ENCODE results near the gene GTPBP3.
"Not testable (repeated sequence)": the region's sequence is repeated elsewhere in the genome, so short reads cannot be mapped to it uniquely, and the experiment has no call there.

GTPBP3 gene

GRCh38 chr19:17341845-17342244, 4.5 kb downstream of the GTPBP3 start:
- no peak for FAIRE-seq

DNA sequence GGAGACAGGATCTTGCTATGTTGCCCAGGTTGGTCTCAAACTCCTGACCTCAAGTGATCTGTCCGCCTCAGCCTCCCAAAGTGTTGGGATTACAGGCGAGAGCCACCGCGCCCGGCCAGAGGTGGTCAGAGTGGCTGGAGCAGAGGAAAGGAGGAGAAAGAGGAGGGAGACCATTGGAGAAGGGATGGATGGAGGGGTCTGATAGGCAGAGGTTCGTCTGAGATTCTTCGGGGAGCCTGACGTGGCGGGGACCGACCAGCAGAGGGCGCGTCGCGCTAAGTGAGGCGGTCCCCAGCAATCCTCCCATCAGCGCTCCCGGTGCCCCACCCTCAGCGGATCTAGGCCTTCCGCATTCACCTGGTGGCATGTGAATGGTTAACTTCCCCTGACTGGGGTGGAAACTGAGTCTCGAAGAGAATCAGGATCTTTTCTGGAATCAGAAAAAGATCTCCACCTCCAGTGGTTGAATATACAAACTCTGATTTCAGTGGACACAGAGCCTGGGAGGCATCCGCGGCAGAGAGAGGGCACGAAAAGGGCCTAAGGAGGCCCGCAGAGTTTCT, 8.8 kb downstream of the GTPBP3 start:
- no peak for FAIRE-seq

DNA sequence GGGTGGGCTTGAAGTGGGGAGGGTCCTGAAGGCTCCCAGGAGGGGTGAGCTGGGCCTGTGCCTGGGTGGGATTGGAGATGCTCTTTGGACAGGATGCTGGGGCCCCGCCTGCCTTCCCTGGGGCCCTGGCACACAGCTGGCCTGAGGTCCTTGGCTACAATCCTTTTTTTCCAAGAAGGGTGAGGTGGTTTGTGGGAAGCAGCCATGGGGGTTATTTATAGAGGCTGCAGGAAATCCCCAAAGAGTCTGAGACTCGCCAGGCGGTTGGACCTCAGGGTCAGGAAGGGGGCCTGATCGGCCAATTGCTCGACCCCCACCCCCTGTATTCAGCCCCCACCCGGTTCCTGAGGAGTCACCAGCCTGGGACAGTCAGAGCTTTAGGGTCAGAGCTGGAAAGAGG, 10.0 kb downstream of the GTPBP3 start:
- no peak for FAIRE-seq

DNA sequence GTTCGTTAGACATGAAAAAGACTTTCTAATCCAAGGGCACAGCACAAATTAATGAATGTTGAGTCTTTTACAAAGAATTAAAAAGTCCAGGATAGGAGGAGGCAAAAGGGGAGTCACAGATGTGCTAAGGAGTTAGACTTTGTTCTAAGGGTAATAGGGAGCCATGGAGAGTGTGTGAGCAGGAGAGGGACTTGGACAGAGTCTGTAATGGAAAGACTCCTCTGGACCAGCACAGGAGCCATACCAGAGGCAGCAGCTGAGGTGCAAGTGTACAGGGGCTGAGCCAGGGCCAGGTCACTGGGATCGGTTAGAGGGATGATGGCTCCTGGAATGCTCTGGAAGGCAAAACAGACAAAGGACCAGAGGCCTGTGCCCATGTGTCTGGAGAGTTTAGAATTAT, 10.5 kb downstream of the GTPBP3 start:
- FAIRE-seq, result no peak

- FAIRE-seq, result no peak
These were observed 11.3 kb downstream of the GTPBP3 start for GRCh38 chr19:17348700-17349099.

GRCh38 chr19:17351815-17352435, 14.6 kb downstream of the GTPBP3 start:
- FAIRE-seq, result no peak

DNA sequence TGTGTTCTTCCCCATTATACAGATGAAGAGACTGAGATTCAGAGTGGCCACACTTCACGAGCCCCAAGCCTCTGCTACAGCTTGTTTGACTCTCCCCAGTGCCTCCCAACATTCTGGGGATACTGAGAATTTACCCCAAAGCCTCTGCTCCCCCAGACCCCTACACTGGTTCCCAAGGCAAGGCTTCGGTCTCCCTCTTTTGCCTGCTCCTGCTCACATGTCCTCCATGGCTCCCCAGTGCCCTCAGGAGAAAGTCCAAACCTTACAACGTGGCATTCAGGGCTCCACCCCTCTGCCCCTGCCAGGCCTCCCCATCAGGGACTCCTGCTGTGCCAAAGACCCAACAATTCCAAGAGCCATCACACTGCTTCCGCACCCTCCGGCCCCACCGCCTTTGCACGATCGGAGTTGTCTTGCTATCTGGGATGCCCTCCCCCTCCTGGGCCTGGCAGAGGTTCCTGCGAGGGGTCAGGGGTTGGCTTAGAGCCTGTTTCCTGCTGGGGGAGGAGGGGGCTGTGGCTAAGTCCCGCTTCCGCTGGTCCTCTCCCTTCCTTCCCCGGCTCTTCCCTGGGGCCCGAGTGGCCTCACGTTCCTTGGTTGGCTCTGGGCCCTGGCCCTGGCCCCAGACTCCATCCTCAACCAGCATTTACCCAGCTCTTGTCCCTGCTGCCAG, 15.4 kb downstream of the GTPBP3 start:
- FAIRE-seq, result no peak

- FAIRE-seq, result no peak
These were observed 16.0 kb downstream of the GTPBP3 start for GRCh38 chr19:17353386-17353785.

GRCh38 chr19:17357078-17357666, 19.8 kb downstream of the GTPBP3 start:
- FAIRE-seq, result no peak

- no peak for FAIRE-seq
These were observed 20.4 kb downstream of the GTPBP3 start for GRCh38 chr19:17357724-17358123.

- no peak for FAIRE-seq
These were observed 21.0 kb downstream of the GTPBP3 start for GRCh38 chr19:17358395-17358794.

- FAIRE-seq, result no peak
These were observed 22.8 kb downstream of the GTPBP3 start for GRCh38 chr19:17359905-17360800.

DNA sequence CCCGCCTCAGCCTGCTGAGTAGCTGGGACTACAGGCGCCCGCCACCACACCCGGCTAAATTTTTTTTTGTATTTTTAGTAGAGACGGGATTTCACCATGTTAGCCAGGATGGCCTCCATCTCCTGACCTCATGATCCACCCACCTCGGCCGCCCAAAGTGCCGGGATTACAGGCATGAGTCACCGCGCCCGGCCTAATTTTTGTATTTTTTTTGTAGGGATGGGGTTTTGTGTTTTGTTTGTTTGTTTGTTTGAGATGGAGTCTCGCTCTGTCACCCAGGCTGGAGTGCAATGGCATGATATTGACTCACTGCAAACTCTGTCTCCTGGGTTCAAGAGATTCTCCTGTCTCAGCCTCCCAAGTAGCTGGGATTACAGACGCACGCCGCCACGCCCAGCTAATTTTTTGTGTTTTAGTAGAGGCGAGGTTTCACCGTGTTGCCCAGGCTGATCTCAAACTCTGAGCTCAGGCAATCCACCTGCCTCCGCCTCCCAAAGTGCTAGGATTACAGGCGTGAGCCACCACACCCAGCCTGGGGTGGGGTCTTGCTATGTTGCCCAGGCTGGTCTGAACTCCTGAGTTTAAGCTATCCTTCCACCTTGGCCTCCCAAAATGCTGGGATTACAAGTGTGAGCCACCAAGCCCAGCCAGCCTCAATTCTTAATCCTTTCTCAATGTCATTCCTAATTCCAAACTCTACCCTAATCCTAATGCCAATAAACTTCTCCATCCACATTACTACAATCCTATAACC, 26.7 kb downstream of the GTPBP3 start:
- not testable (repeated sequence) for FAIRE-seq

DNA sequence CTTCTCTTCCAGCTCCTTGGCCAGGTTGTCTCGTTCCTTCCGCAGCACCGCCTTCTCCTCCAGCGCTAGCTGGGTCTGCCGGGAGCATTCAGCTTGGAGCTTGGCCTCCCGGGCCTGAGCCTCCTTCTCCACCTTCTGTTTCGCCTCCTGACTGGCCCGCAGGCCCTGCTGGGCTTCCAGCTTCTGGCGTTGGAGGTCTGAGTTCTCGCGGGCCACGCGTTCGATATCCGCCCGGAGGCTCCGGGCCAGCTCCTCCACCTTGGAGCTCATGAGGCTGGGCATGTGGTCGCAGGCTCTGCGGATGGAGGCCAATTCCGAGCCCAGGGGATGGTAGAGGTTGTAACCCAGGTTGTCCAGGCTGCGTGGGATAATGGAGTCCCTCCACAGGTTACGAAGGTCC, 28.0 kb downstream of the GTPBP3 start:
- no peak for FAIRE-seq

GRCh38 chr19:17370026-17370587, 32.8 kb downstream of the GTPBP3 start:
- no peak for FAIRE-seq

- FAIRE-seq, result no peak
These were observed 39.7 kb downstream of the GTPBP3 start, which contains the start of gene PLVAP for GRCh38 chr19:17376935-17377600. TSS of gene PLVAP (minus strand) at chr19:17377342. CDS start at chr19:17377288, 54 bp downstream.

- no peak for FAIRE-seq
These were observed 40.9 kb downstream of the GTPBP3 start for GRCh38 chr19:17378271-17378670.

DNA sequence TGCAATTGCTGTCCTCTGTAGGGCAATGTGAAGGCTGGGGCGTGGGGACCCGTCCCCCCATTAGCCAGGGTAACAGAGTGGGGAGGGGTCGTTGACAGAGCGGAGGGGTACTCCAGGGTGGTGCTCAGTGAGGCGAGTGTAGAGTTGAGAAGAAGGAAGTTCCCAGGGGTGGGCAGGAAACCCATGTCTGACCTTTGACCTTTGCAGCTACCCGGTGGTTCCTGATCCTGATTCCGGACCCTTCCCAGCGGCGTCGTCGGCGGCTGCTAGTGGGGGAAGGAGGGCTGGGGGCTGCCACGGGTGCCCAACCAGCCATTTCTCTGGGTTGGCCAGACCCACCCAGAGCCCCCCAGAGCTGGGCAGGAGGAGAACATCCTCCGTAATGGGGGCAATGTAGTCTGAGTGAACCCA, 41.9 kb downstream of the GTPBP3 start:
- no peak for FAIRE-seq

- FAIRE-seq, result no peak
These were observed 43.2 kb downstream of the GTPBP3 start for GRCh38 chr19:17380426-17381138.

- FAIRE-seq, result no peak
These were observed 48.7 kb downstream of the GTPBP3 start for GRCh38 chr19:17385878-17386611.

Data from TTC549 (cell line).